K562 (cell line): ENCODE measurements around the gene PADI4. TPM values are rescaled to one million over a fixed set of nuclear protein-coding genes. Genes with fewer than 3 reads are reported as not detected.

Source experiments
- ATAC-seq: fragments of 200-7000 bp; cut with Tn5 transposase; 3 replicates; pipeline ENCODE4 v1.9.1; 2020; ENCODE audit warnings: moderate library complexity
- BruUV-seq: library from RNA; stranded (reverse); fragments of 400-500 nt; replicated peaks from 2 replicates; lab custom pipeline; 2021; lab: Mats Ljungman, UMichigan
- CTCF ChIA-PET: fragments of 300-600 bp; formaldehyde crosslinking; extraction: SDS; loops from one replicate; lab custom pipeline; 2021; ENCODE audit warnings: low intra/inter-chr PET ratio; lab: Yijun Ruan, JAX
- POLR2A ChIA-PET: fragments of 300-600, 350-650 bp; sonication (Branson Sonifier 250); formaldehyde crosslinking; extraction: SDS; loops from one replicate; lab custom pipeline; 2021; ENCODE audit warnings: antibody characterized with exemption, inconsistent platforms; lab: Yijun Ruan, JAX
- DNase-seq, 4 experiments: peaks; one replicate each; pipeline versions ENCODE4 v3.0.0 to v3.0.0-alpha.2; 2011 to 2018; ENCODE audit warnings: low spot score in 3 of 4, mixed read lengths in 3 of 4; ENCODE audit errors: extremely low read depth in 1 of 4
- FAIRE-seq: peaks from 2 replicates; lab custom pipeline; 2011; peaks lifted over from hg19 to GRCh38; lab: Jason Lieb, UNC
- H2AFZ ChIP-seq: 2 replicates; pipeline ENCODE4 v1.6.0; 2011; ENCODE audit warnings: low read depth, low read length, control low read depth, inconsistent platforms
- H3K27ac ChIP-seq: fragments of 200-600 bp; 3 replicates; pipeline ENCODE4 v1.8.0; 2011; ENCODE audit warnings: low read depth, mild to moderate bottlenecking, control low read depth, inconsistent platforms, low read length, moderate library complexity, mixed read lengths; ENCODE audit errors: extremely low read depth
- H3K27me3 ChIP-seq, 2 experiments: fragments of 300-600 bp in 1 of 2; 2 replicates in 1 of 2; 3 replicates in 1 of 2; pipeline versions ENCODE4 v1.6.0 to v1.8.0; 2011; ENCODE audit warnings: inconsistent platforms in 2 of 2, low read length in 2 of 2, mild to moderate bottlenecking in 1 of 2, mixed read lengths in 1 of 2, moderate library complexity in 1 of 2; ENCODE audit not compliant: control insufficient read depth in 2 of 2, insufficient read depth in 2 of 2
- H3K36me3 ChIP-seq: fragments of 300-600 bp; 3 replicates; pipeline ENCODE4 v1.8.0; 2011; ENCODE audit warnings: mild to moderate bottlenecking, low read length, inconsistent platforms; ENCODE audit not compliant: control insufficient read depth, insufficient read depth
- H3K4me1 ChIP-seq, 2 experiments: fragments of 200-600 bp in 1 of 2; replicated peaks in 1 of 2; 2 replicates in 1 of 2; 3 replicates in 1 of 2; pipeline versions ENCODE4 v1.5.1 to v1.8.0; 2011; ENCODE audit warnings: inconsistent platforms in 2 of 2, low read length in 2 of 2, mild to moderate bottlenecking in 1 of 2, mixed read lengths in 1 of 2, moderate library complexity in 1 of 2; ENCODE audit not compliant: control insufficient read depth in 2 of 2, insufficient read depth in 2 of 2
- H3K4me2 ChIP-seq: 2 replicates; pipeline ENCODE4 v1.6.1; 2011; ENCODE audit warnings: low read length, control low read depth, inconsistent platforms, mixed read lengths; ENCODE audit not compliant: insufficient read depth
- H3K4me3 ChIP-seq: fragments of 200-600 bp; sonication (generic), shearing (Covaris generic); 2 replicates; pipeline ENCODE4 v1.5.1; 2016; ENCODE audit warnings: control low read depth, inconsistent platforms
- H3K79me2 ChIP-seq: fragments of 200-600 bp; 3 replicates; pipeline ENCODE4 v1.8.0; 2011; ENCODE audit warnings: low read length, inconsistent platforms; ENCODE audit not compliant: control insufficient read depth, insufficient read depth
- H3K9ac ChIP-seq, 2 experiments: 2 replicates each; pipeline versions ENCODE4 v1.6.0 to v1.6.1; 2011; ENCODE audit warnings: low read depth in 2 of 2, low read length in 2 of 2, control low read depth in 1 of 2, inconsistent platforms in 1 of 2, mild to moderate bottlenecking in 1 of 2, mixed read lengths in 1 of 2; ENCODE audit not compliant: insufficient read depth in 1 of 2
- H3K9me1 ChIP-seq: one replicate; pipeline ENCODE4 v1.6.0; 2011; ENCODE audit warnings: inconsistent platforms, mild to moderate bottlenecking, low read length, moderate library complexity; ENCODE audit not compliant: control insufficient read depth, insufficient read depth
- H3K9me3 ChIP-seq: replicated peaks from 2 replicates; pipeline ENCODE4 v1.5.1; 2011; ENCODE audit warnings: low read depth, low read length, inconsistent platforms; ENCODE audit not compliant: control insufficient read depth, insufficient read depth
- H4K20me1 ChIP-seq: replicated peaks from 2 replicates; pipeline ENCODE4 v1.6.1; 2011; ENCODE audit warnings: low read length, inconsistent platforms, mixed read lengths; ENCODE audit not compliant: control insufficient read depth, insufficient read depth
- ATF1 ChIP-seq, 2 experiments: fragments of 450-650 bp in 1 of 2; IDR thresholded peaks; 2 replicates each; pipeline ENCODE4 v1.6.1; 2016; ENCODE audit warnings: missing compliant biosample characterization in 1 of 2, missing genetic modification characterization in 1 of 2
- BCOR ChIP-seq: fragments of 450-650 bp; IDR thresholded peaks from 2 replicates; pipeline ENCODE4 v1.6.1; 2016
- NFIX ChIP-seq: fragments of 250-450 bp; sonication (Bioruptor Pico); IDR thresholded peaks from 2 replicates; pipeline ENCODE4 v1.4.0; 2020; ENCODE audit warnings: low read depth, mild to moderate bottlenecking, moderate library complexity
- RBM25 ChIP-seq: fragments of 200-400 bp; formaldehyde crosslinking; IDR thresholded peaks from 2 replicates; pipeline ENCODE4 v1.6.1; 2018; ENCODE audit warnings: low read length, low read depth, moderate library complexity; ENCODE audit not compliant: severe bottlenecking
- SMARCA4 ChIP-seq: fragments of 450-650 bp; IDR thresholded peaks from 2 replicates; pipeline ENCODE4 v1.6.1; 2016
- TGIF2 ChIP-seq: sonication (generic); formaldehyde crosslinking; IDR thresholded peaks from 2 replicates; pipeline ENCODE4 v1.8.1; 2022; ENCODE audit warnings: mild to moderate bottlenecking, missing genetic modification reagents, moderate library complexity
- WGBS: fragments of 100-300 bp; shearing (Covaris generic); methylation state at CpG from one replicate; pipeline ENCODE4 v1.1.6; 2016; ENCODE audit warnings: low coverage, mixed read lengths; ENCODE audit not compliant: insufficient coverage; ENCODE audit errors: missing lambda C conversion rate; 5-methylcytosine and 5-hydroxymethylcytosine counted together
- in situ Hi-C: fragments of 300-500 bp; cut with MboI; formaldehyde crosslinking; loops from 4 replicates; pipeline ENCODE4 v1.15.0; 2018; ENCODE audit warnings: inconsistent platforms, mixed read lengths
- intact Hi-C: fragments of 100-400 bp; cut with micrococcal nuclease; formaldehyde crosslinking; loops from 2 replicates; pipeline ENCODE4 v1.14.2; 2022
- polyA plus RNA-seq, 8 experiments: library from polyadenylated mRNA; depleted of rRNA in 4 of 8; stranded (reverse) in 5 of 8; unstranded in 3 of 8; fragments of >200 nt; fragmentation: Nextera tagmentation in 2 of 8; fragmentation: Illumina TruSeq in 1 of 8; extraction: Ambion mirVana in 2 of 8; extraction: Trizol in 1 of 8; gene quantifications; 2 replicates each; pipeline versions ENCODE4 v1.2.1 to v1.2.3, GENCODE V29; 2011 to 2014; ENCODE audit warnings: inconsistent platforms in 1 of 8, missing spikeins in 1 of 8
- total RNA-seq, 7 experiments: library from RNA; depleted of rRNA in 6 of 7; stranded (reverse); fragments of >200 nt in 6 of 7; fragmentation: Illumina TruSeq in 2 of 7; extraction: Trizol in 2 of 7; gene quantifications; 2 replicates each; pipeline versions ENCODE4 v1.2.1 to v1.2.3, GENCODE V29; 2011 to 2021; ENCODE audit warnings: low replicate concordance in 1 of 7
- TF ChIP-seq, protein P1 (sequence below): fragments of 200-400 bp; formaldehyde crosslinking; IDR thresholded peaks from 2 replicates; pipeline ENCODE4 v1.6.1; 2017; ENCODE audit warnings: mild to moderate bottlenecking, low read depth, low read length, moderate library complexity
- TF ChIP-seq, protein P2 (sequence below): fragments of 200-800 bp; sonication (Bioruptor generic); IDR thresholded peaks from 2 replicates; pipeline ENCODE4 v1.6.1; 2016; ENCODE audit warnings: missing genetic modification characterization, missing compliant biosample characterization

The PADI4 gene
- total and polyA plus RNA-seq, 9 of the 15 experiments (the other 6 are each of a cell fraction or from before 2014, with no cell fraction given) = 0.22 to 0.33 TPM; not detected in 7

DNA sequence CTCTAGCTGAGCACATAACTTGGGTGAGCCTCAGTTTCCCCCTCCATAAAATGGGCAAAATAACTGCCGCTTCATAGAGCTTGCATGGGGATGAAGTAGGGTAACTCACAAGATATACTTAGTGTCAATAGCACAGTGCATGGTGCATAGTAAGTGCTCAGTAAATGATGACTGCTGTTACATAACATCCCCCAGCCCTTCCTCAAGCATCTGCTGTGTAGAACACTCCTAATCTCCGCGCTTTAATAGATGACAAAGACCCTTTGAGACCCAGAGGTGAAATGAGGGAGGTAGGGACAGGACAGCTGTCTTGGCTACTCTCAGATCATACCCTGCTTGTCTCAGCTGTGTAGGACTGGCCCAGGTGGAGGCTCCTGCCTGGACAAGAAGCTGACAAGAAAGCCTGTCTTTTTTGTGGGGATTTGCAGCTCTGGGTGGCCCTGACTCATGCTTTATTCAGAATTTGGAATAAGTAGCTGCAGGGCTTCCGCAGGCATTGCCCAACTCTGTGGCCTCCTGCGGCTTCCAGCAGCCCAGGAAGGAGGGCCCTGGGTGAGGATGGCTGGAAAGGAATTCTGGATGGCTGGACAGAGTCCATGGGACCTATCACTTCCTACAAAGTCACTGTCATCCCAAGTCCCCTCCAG, 20.7 kb upstream of the PADI4 start:
- no TSS peak for BruUV-seq

More for the DNA sequence above, 20.7 kb upstream of the PADI4 start:
- no peak overlapping the region for H3K4me2 ChIP-seq
- 9% methylated on average over 5 of the region's 5 CpGs for WGBS
- CTCF ChIA-PET = no interaction called here
- no peak overlapping the region for H3K9ac ChIP-seq
- intact Hi-C loops (no loop called here), in situ Hi-C loops (no loop called here)
- no peaks in the 10 kb centered on the region for H3K9me1 ChIP-seq
- no peak overlapping the region for H2AFZ ChIP-seq
- no peak for ATAC-seq
- H3K27me3 ChIP-seq = peaks cover 31 to 58% of the 10 kb centered on the region in 2 experiments
- POLR2A ChIA-PET = interaction anchor here (0.7 kb wide), 1 partner anchor 11 kb away, joined by 3 read pairs; no protein-coding TSS in a partner anchor
- H4K20me1 ChIP-seq = peaks cover 21% of the 10 kb centered on the region
- TF ChIP-seq TGIF2 = no peak
- TF ChIP-seq, protein P1, sequence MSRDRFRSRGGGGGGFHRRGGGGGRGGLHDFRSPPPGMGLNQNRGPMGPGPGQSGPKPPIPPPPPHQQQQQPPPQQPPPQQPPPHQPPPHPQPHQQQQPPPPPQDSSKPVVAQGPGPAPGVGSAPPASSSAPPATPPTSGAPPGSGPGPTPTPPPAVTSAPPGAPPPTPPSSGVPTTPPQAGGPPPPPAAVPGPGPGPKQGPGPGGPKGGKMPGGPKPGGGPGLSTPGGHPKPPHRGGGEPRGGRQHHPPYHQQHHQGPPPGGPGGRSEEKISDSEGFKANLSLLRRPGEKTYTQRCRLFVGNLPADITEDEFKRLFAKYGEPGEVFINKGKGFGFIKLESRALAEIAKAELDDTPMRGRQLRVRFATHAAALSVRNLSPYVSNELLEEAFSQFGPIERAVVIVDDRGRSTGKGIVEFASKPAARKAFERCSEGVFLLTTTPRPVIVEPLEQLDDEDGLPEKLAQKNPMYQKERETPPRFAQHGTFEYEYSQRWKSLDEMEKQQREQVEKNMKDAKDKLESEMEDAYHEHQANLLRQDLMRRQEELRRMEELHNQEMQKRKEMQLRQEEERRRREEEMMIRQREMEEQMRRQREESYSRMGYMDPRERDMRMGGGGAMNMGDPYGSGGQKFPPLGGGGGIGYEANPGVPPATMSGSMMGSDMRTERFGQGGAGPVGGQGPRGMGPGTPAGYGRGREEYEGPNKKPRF = no peak
- TF ChIP-seq ATF1 (CRISPR knock-in tag; IDR thresholded peaks at IDR 0.05) = no peak
- TF ChIP-seq ATF1 (tag; IDR thresholded peaks at IDR 0.05) = no peak
- peak; percentile 72 for TF ChIP-seq RBM25
- TF ChIP-seq, protein P2, sequence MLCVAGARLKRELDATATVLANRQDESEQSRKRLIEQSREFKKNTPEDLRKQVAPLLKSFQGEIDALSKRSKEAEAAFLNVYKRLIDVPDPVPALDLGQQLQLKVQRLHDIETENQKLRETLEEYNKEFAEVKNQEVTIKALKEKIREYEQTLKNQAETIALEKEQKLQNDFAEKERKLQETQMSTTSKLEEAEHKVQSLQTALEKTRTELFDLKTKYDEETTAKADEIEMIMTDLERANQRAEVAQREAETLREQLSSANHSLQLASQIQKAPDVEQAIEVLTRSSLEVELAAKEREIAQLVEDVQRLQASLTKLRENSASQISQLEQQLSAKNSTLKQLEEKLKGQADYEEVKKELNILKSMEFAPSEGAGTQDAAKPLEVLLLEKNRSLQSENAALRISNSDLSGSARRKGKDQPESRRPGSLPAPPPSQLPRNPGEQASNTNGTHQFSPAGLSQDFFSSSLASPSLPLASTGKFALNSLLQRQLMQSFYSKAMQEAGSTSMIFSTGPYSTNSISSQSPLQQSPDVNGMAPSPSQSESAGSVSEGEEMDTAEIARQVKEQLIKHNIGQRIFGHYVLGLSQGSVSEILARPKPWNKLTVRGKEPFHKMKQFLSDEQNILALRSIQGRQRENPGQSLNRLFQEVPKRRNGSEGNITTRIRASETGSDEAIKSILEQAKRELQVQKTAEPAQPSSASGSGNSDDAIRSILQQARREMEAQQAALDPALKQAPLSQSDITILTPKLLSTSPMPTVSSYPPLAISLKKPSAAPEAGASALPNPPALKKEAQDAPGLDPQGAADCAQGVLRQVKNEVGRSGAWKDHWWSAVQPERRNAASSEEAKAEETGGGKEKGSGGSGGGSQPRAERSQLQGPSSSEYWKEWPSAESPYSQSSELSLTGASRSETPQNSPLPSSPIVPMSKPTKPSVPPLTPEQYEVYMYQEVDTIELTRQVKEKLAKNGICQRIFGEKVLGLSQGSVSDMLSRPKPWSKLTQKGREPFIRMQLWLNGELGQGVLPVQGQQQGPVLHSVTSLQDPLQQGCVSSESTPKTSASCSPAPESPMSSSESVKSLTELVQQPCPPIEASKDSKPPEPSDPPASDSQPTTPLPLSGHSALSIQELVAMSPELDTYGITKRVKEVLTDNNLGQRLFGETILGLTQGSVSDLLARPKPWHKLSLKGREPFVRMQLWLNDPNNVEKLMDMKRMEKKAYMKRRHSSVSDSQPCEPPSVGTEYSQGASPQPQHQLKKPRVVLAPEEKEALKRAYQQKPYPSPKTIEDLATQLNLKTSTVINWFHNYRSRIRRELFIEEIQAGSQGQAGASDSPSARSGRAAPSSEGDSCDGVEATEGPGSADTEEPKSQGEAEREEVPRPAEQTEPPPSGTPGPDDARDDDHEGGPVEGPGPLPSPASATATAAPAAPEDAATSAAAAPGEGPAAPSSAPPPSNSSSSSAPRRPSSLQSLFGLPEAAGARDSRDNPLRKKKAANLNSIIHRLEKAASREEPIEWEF (CRISPR knock-in tag) = no peak
- no peak for TF ChIP-seq NFIX (CRISPR knock-in tag)
- no peak for TF ChIP-seq SMARCA4
- 0 out of 2 replicates have a peak, but pooled peaks have one; percentile 28 for TF ChIP-seq BCOR
- no peak for DNase-seq
- H3K27ac ChIP-seq = no peak overlapping the region
- no peaks in the 10 kb centered on the region for H3K9me3 ChIP-seq
- H3K79me2 ChIP-seq = no peaks in the 10 kb centered on the region
- H3K4me1 ChIP-seq = peaks cover 2 to 3% of the 10 kb centered on the region in 2 experiments; a peak in 3 of 5 replicates
- no peak overlapping the region for H3K4me3 ChIP-seq
- no peak for FAIRE-seq
- no peaks in the 10 kb centered on the region for H3K36me3 ChIP-seq
